SK-N-SH (cell line): Measurements from ENCODE around the gene CDH23. TPM values are rescaled to one million over a fixed set of nuclear protein-coding genes. Genes with fewer than 3 reads are reported as not detected.

Experiments used
- CTCF ChIA-PET: fragments of 300-600, 350-600 bp; formaldehyde crosslinking; extraction: SDS; loops from one replicate; lab custom pipeline; 2021; lab: Yijun Ruan, JAX
- POLR2A ChIA-PET: fragments of 350-600 bp; sonication (Branson Sonifier 250); formaldehyde crosslinking; extraction: SDS; loops from one replicate; lab custom pipeline; 2020; ENCODE audit warnings: antibody characterized with exemption, inconsistent platforms; lab: Yijun Ruan, JAX
- DNase-seq: peaks from one replicate; pipeline ENCODE4 v3.0.0; 2012
- H2AFZ ChIP-seq: fragments of 200-600 bp; sonication (generic); 2 replicates; pipeline ENCODE4 v1.8.1; 2016; ENCODE audit warnings: antibody characterized with exemption, mild to moderate bottlenecking, low read depth
- H3F3A ChIP-seq: fragments of 200-600 bp; sonication (generic); replicated peaks from 2 replicates; pipeline ENCODE3; 2016; ENCODE audit warnings: antibody characterized with exemption, mild to moderate bottlenecking; ENCODE audit not compliant: insufficient read depth
- H3K27ac ChIP-seq, 2 experiments: fragments of 200-500 bp in 1 of 2; fragments of 200-600 bp in 1 of 2; sonication (Bioruptor generic) in 1 of 2; sonication (generic), shearing (Covaris generic) in 1 of 2; 2 replicates each; pipeline versions ENCODE4 v1.5.1 to v1.6.1; 2014 to 2016; ENCODE audit warnings: low read depth in 2 of 2, inconsistent platforms in 1 of 2, low read length in 1 of 2, mild to moderate bottlenecking in 1 of 2, mixed read lengths in 1 of 2
- H3K27me3 ChIP-seq: fragments of 200-600 bp; sonication (generic), shearing (Covaris generic); 2 replicates; pipeline ENCODE4 v1.6.1; 2016; ENCODE audit warnings: mixed run types; ENCODE audit not compliant: insufficient read depth
- H3K36me3 ChIP-seq, 2 experiments: fragments of 200-500 bp in 1 of 2; fragments of 200-600 bp in 1 of 2; sonication (Bioruptor generic) in 1 of 2; sonication (generic) in 1 of 2; replicated peaks in 1 of 2; 2 replicates each; pipeline versions ENCODE3 to v1.5.1; 2014 to 2016; ENCODE audit warnings: low read length in 1 of 2, mild to moderate bottlenecking in 1 of 2; ENCODE audit not compliant: insufficient read depth in 2 of 2, control insufficient read depth in 1 of 2
- H3K4me1 ChIP-seq, 2 experiments: fragments of 200-500 bp in 1 of 2; fragments of 200-600 bp in 1 of 2; sonication (Bioruptor generic) in 1 of 2; sonication (generic), shearing (Covaris generic) in 1 of 2; 2 replicates each; pipeline versions ENCODE4 v1.5.1 to v1.6.1; 2014 to 2016; ENCODE audit warnings: low read depth in 1 of 2, low read length in 1 of 2, mixed run types in 1 of 2; ENCODE audit not compliant: insufficient read depth in 2 of 2, control insufficient read depth in 1 of 2
- H3K4me2 ChIP-seq: fragments of 200-600 bp; sonication (generic), shearing (Covaris generic); 2 replicates; pipeline ENCODE4 v1.6.1; 2017; ENCODE audit warnings: mixed run types
- H3K4me3 ChIP-seq, 2 experiments: fragments of 200-500 bp in 1 of 2; fragments of 200-600 bp in 1 of 2; sonication (Bioruptor generic) in 1 of 2; sonication (generic), shearing (Covaris generic) in 1 of 2; 2 replicates each; pipeline versions ENCODE4 v1.5.1 to v1.8.1; 2014 to 2016; ENCODE audit warnings: low read depth in 2 of 2, inconsistent platforms in 1 of 2, low read length in 1 of 2, mild to moderate bottlenecking in 1 of 2, mixed read lengths in 1 of 2, moderate library complexity in 1 of 2
- H3K79me2 ChIP-seq: fragments of 200-600 bp; sonication (generic); 2 replicates; pipeline ENCODE4 v1.8.1; 2017; ENCODE audit warnings: mild to moderate bottlenecking; ENCODE audit not compliant: insufficient read depth
- H3K9ac ChIP-seq: fragments of 200-600 bp; sonication (generic); 2 replicates; pipeline ENCODE4 v1.6.1; 2017; ENCODE audit warnings: mixed run types
- H3K9me2 ChIP-seq: fragments of 200-600 bp; sonication (generic); 2 replicates; pipeline ENCODE4 v1.6.1; 2017; ENCODE audit warnings: mixed run types
- H3K9me3 ChIP-seq: fragments of 200-600 bp; sonication (generic); 2 replicates; pipeline ENCODE4 v1.6.1; 2017; ENCODE audit warnings: mixed run types, mild to moderate bottlenecking, moderate library complexity
- H4K20me1 ChIP-seq: fragments of 200-600 bp; sonication (generic); 2 replicates; pipeline ENCODE4 v1.6.1; 2017; ENCODE audit warnings: mild to moderate bottlenecking, mixed run types; ENCODE audit not compliant: insufficient read depth
- CHD2 ChIP-seq: fragments of 150-350 bp; IDR thresholded peaks from 2 replicates; pipeline ENCODE4 v1.6.1; 2018; ENCODE audit warnings: low read length; ENCODE audit not compliant: partially characterized antibody
- CTCF ChIP-seq: fragments of 200-600 bp; sonication (generic); IDR thresholded peaks from 2 replicates; pipeline ENCODE4 v1.6.1; 2017; ENCODE audit warnings: antibody characterized with exemption, mild to moderate bottlenecking, moderate library complexity
- ELF1 ChIP-seq: IDR thresholded peaks from 2 replicates; pipeline ENCODE4 v1.4.0; 2012
- EZH2phosphoT487 ChIP-seq: fragments of 200-600 bp; sonication (generic); IDR thresholded peaks from 2 replicates; pipeline ENCODE4 v1.6.1; 2017; ENCODE audit warnings: low read depth, mixed run types, mild to moderate bottlenecking, antibody characterized with exemption, moderate library complexity, borderline replicate concordance
- FOSL2 ChIP-seq: IDR thresholded peaks from 2 replicates; pipeline ENCODE4 v1.4.0; 2012; ENCODE audit warnings: low read depth, mild to moderate bottlenecking, moderate library complexity, borderline replicate concordance
- MXI1 ChIP-seq: IDR thresholded peaks from 2 replicates; pipeline ENCODE4 v1.6.1; 2012; ENCODE audit warnings: mild to moderate bottlenecking, low read depth, low read length, improper control_type of control experiment
- NFIC ChIP-seq: IDR thresholded peaks from 2 replicates; pipeline ENCODE4 v1.4.0; 2012; ENCODE audit warnings: borderline replicate concordance
- PBX3 ChIP-seq: IDR thresholded peaks from 2 replicates; pipeline ENCODE4; 2012
- POLR2AphosphoS5 ChIP-seq: IDR thresholded peaks from 2 replicates; pipeline ENCODE4 v1.6.1; 2012; ENCODE audit warnings: low read depth, low read length
- RAD21 ChIP-seq: IDR thresholded peaks from 2 replicates; pipeline ENCODE4 v1.6.1; 2012; ENCODE audit warnings: mild to moderate bottlenecking, low read length
- RCOR1 ChIP-seq: fragments of 150-350 bp; IDR thresholded peaks from 2 replicates; pipeline ENCODE4 v1.6.1; 2017; ENCODE audit warnings: antibody characterized with exemption, low read length
- REST ChIP-seq: IDR thresholded peaks from 2 replicates; pipeline ENCODE4 v1.6.1; 2012; ENCODE audit warnings: mild to moderate bottlenecking, low read depth, low read length, moderate library complexity
- RXRA ChIP-seq: IDR thresholded peaks from 2 replicates; pipeline ENCODE4 v1.4.0; 2012; ENCODE audit warnings: low read depth, mild to moderate bottlenecking, borderline replicate concordance
- SMC3 ChIP-seq: IDR thresholded peaks from 2 replicates; pipeline ENCODE4 v1.6.1; 2012; ENCODE audit warnings: low read depth, low read length, improper control_type of control experiment
- TAF1 ChIP-seq: IDR thresholded peaks from 2 replicates; pipeline ENCODE4 v1.6.1; 2012; ENCODE audit warnings: low read depth, mild to moderate bottlenecking, low read length, moderate library complexity, borderline replicate concordance
- USF1 ChIP-seq: IDR thresholded peaks from 2 replicates; pipeline ENCODE4 v1.4.0; 2012; ENCODE audit warnings: low read depth, borderline replicate concordance
- USF2 ChIP-seq: fragments of 150-350 bp; IDR thresholded peaks from 2 replicates; pipeline ENCODE4 v1.6.1; 2017; ENCODE audit warnings: antibody characterized with exemption, low read length, low read depth, borderline replicate concordance
- YY1 ChIP-seq: IDR thresholded peaks from 2 replicates; pipeline ENCODE4 v1.4.0; 2012; ENCODE audit warnings: low read depth, mild to moderate bottlenecking
- ZBTB33 ChIP-seq: IDR thresholded peaks from 2 replicates; pipeline ENCODE4 v1.4.0; 2012; ENCODE audit warnings: low read depth, borderline replicate concordance
- WGBS: methylation state at CpG from one replicate; pipeline ENCODE4 v1.1.6; 2017; ENCODE audit warnings: low lambda C conversion rate; 5-methylcytosine and 5-hydroxymethylcytosine counted together
- polyA plus RNA-seq, 3 experiments: library from polyadenylated mRNA; depleted of rRNA; stranded (reverse); fragments of >200 nt; gene quantifications; 2 replicates each; pipeline ENCODE4 v1.2.3, GENCODE V29; 2012

CDH23 gene
- polyA plus RNA-seq, 1 of the 3 experiments (the other 2 are of a cell fraction), result 0.03 TPM

GRCh38 chr10:71409516-71410104 lies 12.9 kb downstream of the CDH23 start:
- no peaks in the 10 kb centered on the region for H3K36me3 ChIP-seq
- H3K27ac ChIP-seq, result no peak overlapping the region
- POLR2A ChIA-PET, result interaction anchor here (0.6 kb wide), 1 partner anchor 21 kb away, joined by 3 read pairs; no protein-coding TSS in a partner anchor
- H3K9me2 ChIP-seq, result no peaks in the 10 kb centered on the region
- no peak for DNase-seq
- no peak overlapping the region for H3K4me3 ChIP-seq
- CTCF ChIA-PET, result interaction anchor here (0.6 to 5.1 kb wide), 3 partner anchors 95 to 200 kb away, joined by 3 to 22 read pairs (median 3); no protein-coding TSS in a partner anchor
- 48% methylated on average over 2 of the region's 3 CpGs for WGBS
- H3K79me2 ChIP-seq, result no peaks in the 10 kb centered on the region
- peaks cover 10% of the 10 kb centered on the region; the same call in 1 of the 2 replicates for H3K27me3 ChIP-seq
- TF ChIP-seq MXI1, result no peak
- TF ChIP-seq YY1, result no peak
- TF ChIP-seq USF2, result no peak
- TF ChIP-seq RXRA, result no peak
- TF ChIP-seq CHD2, result no peak
- no peak for TF ChIP-seq NFIC
- TF ChIP-seq ZBTB33, result no peak
- no peak for TF ChIP-seq USF1
- no peak for TF ChIP-seq FOSL2
- TF ChIP-seq EZH2phosphoT487, result no peak
- no peak for TF ChIP-seq REST
- TF ChIP-seq PBX3, result no peak
- no peak for TF ChIP-seq RCOR1
- no peak for TF ChIP-seq ELF1
- no peak for TF ChIP-seq TAF1
- no peak for TF ChIP-seq POLR2AphosphoS5
- no peak for TF ChIP-seq RAD21
- no peak for TF ChIP-seq CTCF
- TF ChIP-seq SMC3, result no peak
- H4K20me1 ChIP-seq, result no peaks in the 10 kb centered on the region
- H3K4me1 ChIP-seq, result no peaks in the 10 kb centered on the region
- peaks cover 15% of the 10 kb centered on the region for H3K9me3 ChIP-seq
- H3K4me2 ChIP-seq, result no peak overlapping the region
- no peaks in the 10 kb centered on the region for H3F3A ChIP-seq
- no peak overlapping the region for H3K9ac ChIP-seq
- H2AFZ ChIP-seq, result no peak overlapping the region
